PC-3 (cell line): ENCODE data around the gene PRR14.

ENCODE experiments used
- CTCF ChIP-seq: fragments of 300-600 bp; sonication (generic); conservative IDR thresholded peaks from 2 replicates; pipeline ENCODE4 v1.5.1; 2017; ENCODE audit warnings: antibody characterized with exemption, low read depth, mild to moderate bottlenecking, low read length
- EZH2 ChIP-seq: fragments of 300-600 bp; sonication (generic); IDR thresholded peaks from one replicate; pipeline ENCODE4 v1.6.1; 2017; ENCODE audit warnings: antibody characterized with exemption, mild to moderate bottlenecking, low read length; ENCODE audit not compliant: unreplicated experiment
- EZH2phosphoT487 ChIP-seq: fragments of 300-600 bp; sonication (generic); IDR thresholded peaks from 2 replicates; pipeline ENCODE4 v1.6.1; 2018; ENCODE audit warnings: mild to moderate bottlenecking, antibody characterized with exemption, low read length, borderline replicate concordance

GRCh38 chr16:30620169-30620568, 30.6 kb upstream of the PRR14 start:
- no peak for TF ChIP-seq CTCF
- no peak for TF ChIP-seq EZH2
- no peak for TF ChIP-seq EZH2phosphoT487
